GM19468 (cell line): Measurements from ENCODE around the gene ITPR3.

Experiments used
- ATAC-seq: cut with Tn5 transposase; IDR thresholded peaks from one replicate; pipeline ENCODE4 v1.9.1; 2021; ENCODE audit warnings: mild to moderate bottlenecking, moderate library complexity, moderate number of reproducible peaks; ENCODE audit not compliant: unreplicated experiment; ENCODE audit errors: extremely low read depth

ITPR3 gene

DNA sequence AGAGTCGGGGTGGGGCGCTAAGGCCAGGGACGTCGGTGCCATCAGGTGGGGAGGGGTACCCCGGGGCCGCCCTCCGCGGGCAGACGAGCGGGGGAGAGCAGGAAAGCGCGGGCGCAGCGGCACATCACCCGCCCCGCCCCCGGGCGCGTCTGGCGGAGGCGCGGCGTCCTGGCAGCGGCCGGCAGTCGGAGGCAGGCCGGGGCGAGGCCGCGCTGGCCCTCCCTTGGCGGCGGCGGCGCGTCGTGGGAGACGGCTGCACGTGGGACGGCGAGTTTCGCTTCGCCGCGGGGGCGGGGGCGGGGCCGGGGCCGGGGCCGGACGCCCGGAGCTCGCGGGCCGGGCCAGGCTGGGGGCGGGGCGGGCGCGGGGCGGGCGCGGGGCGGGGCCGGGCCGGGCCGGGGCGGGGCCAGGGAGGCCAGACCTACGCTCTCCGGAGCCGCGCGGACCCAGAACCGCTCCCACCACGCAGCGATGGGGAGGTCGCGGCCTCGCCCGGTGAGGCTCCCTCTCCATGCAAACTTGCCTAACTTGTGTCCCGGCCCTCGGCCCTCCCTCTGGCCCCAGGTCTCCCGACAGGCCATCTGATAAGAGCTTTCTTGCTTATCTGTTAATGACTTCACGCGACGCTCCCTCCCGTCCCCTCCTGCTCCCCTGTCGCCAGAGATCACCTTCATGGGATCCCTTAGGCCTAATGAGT is 12.5 kb downstream of the ITPR3 start:
- ATAC-seq, result no peak

DNA sequence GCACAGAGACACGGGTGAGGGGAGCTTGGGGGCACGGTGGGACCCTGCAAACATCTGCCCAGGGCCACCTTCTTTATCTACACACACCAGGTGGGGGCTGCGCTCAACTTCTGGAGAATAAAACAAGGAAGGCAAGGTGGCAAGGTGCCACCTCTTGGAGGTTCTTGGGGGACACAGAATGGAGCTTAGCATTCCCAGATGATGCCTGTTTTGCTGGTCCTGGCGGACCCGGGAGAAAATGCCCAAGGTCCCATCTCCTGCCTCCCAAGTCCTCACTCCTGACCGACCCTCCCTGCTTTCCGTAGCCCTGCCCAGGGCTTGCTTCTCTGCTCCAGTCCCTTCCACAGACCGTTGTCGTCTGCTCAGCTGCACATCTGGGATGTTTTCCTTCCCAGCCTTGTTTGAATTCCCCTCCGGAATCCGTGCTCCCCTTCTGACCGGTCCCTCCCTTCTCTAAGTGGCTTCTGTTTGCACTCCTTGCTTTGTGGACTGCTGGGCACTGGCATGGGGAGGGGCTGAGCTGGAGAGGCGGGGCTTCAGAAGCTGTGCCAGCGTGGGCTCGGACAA is 13.1 kb downstream of the ITPR3 start:
- ATAC-seq, result no peak

GRCh38 chr6:33634946-33635345 is 13.8 kb downstream of the ITPR3 start:
- no peak for ATAC-seq

DNA sequence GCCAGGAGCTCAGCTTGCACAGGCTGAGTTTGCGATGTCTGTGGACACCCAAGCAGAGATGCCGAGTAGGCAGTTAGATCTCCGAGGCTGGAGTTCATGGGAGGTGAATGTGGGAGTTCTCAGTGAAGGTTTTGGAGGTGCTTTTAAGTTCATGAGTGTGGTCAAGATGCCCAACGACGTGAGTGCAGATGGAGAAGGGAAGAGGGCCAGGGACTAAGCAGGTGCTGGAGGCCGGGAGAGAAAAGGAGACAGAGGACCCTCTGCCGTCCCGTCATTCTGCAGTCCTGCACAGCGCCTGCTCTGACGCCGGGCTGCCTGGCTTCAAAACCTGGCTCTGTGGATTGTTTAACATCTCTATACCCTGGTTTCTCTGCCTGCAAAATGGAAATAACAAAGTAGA is 15.5 kb downstream of the ITPR3 start:
- no peak for ATAC-seq

DNA sequence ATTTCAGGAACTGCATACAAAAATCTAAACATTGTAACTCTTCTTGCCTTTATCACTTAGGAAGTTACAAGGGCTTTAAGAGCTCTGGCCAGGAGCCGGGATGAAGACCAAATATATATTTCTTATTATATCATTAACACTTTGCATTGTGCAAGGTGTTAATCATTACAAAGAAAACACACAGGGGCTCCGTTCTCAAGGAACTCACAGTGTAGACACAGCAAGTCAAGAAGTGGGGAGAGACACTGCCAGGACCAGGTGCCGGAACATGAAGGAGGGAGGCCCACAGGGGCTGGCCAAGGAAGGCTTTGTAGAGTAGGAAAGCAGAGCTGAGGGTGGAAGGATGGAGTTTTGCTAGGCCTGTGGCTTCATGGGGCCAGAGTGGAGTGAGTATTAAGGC is 17.4 kb downstream of the ITPR3 start:
- no peak for ATAC-seq

DNA sequence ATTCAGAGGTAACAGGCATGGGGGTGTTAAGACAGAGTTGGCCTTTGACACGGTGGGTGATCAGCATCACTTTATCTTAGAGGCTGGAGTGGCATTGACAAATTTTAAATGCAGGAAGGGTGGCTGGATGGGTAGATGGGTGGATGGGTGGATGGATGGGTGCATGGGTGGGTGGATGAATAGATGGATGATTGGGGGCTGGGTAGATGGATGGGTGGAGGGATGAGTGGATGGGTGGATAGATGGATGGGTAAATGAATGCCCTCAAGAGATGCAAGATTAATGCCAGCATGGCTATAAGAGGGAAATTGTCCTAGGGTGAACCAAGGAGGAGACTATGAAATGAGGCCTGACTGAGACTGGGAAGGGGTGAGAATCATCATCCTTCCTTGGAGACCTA is 18.4 kb downstream of the ITPR3 start:
- no peak for ATAC-seq

DNA sequence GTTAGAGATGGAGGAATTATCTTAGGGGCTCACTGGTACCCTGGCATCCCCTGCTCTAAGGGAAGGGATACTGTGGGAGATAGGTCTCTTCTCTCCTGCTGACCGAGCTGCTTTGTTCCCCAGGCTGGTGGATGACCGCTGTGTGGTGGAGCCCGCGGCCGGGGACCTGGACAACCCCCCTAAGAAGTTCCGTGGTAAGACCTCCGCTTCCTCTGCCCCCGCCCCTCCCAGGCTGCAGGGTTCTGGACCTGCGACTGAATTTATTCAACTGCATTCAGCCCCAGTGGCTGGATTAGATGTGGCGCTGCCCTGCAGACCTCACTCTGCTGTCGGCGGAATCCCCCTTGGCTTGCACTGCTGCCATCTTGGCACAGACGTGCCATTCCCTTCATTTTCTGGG is 19.2 kb downstream of the ITPR3 start:
- ATAC-seq, result no peak

DNA sequence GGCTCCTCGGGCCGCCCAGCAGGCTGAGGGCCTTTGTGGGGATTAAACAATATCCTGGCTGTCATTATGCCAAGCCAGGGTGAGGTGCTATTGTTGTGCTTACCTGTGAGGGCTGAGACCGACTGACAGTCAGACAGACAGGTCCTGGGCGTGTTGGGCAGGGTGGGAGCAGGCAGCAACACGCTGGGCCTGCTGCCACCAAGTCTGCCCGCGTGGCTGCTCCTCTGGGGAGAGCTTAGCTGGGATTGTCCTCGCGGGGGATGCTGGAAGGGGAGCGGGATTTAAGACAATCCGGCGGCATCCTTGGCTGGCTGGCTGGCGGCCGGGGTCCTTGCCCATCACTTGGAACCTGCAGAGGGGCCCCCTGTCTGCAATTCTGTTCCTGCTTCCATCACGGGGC is 20.0 kb downstream of the ITPR3 start:
- ATAC-seq, result no peak

DNA sequence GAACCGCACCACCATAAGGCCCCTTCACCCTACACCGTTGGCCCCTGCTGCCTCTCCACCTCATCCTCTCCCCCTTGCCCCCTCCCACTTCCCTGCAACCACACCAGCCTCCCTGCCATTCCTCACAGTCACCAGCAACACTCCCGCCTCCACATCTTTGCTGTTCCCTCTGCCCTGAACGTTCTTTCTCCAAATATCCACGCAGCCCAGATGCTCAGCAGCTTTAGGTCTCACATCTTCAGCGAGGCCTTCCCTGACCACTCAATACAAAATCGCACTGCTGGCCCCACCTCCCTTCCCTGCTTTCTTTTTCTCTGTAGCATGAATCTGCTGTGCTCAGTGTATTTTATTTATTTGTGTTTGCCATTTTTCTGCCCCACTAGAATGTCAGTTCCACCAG is 20.5 kb downstream of the ITPR3 start:
- no peak for ATAC-seq

- ATAC-seq, result no peak
These were observed 21.8 kb downstream of the ITPR3 start for GRCh38 chr6:33642897-33643296.

DNA sequence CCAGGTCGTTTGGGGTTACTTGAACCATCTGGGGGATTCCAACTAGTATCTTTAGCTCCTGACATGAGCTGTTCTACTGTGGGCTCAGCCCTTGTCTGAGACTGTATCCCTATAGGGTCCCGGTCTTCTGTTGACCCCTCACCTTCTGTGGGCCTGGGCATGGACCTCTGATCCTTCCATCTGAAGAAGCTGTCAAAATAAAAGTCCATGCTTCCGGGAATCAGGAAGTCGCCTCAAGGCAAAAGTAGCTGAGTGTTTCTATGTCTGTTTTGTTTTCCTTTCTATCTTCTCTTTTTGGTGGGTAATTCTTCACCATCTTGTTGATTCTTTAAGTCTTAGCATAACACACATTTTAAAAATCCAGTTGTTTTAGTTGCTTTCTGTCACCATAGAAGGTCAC is 30.3 kb downstream of the ITPR3 start:
- no peak for ATAC-seq

DNA sequence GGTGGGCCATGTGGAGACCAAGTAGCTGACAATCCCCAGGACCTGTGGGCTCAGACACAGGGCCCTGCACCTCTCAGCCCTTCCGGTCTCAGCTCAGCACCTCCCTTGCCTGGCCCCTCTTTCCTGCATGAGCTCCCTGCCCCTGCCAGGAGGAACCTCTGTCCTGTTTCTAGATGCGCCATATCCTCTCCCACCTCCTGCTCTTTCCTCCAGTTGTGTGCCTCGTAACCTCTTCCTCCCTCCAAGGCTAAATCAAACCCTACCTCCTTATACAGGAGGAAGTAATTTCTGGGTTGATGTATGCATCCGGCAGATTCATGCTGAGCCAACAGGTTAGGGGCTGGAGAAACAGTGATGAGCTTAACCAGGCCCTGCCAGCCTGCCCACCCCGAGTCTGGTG is 30.9 kb downstream of the ITPR3 start:
- no peak for ATAC-seq

- no peak for ATAC-seq
These were observed 33.9 kb downstream of the ITPR3 start for GRCh38 chr6:33654831-33655554.

DNA sequence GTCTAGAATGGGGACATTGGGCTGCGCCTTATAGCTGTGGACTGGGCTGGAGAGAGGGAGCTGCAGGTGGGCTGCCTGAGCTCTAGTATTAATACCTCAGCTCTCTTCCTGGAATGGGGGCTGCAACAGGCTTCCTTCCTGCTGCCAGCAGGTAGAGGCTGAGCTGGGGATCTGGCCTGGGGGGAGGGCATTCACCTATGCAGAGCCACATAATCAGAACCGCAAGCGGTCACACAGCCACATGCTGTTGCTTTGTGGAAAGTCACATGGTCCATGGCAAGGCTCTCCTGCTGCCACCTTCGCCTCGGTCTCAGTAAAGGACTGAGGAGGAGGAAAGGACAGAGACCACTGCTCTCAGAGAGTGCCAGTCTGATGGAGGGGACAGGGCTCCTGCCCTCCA is 35.7 kb downstream of the ITPR3 start:
- ATAC-seq, result no peak

- no peak for ATAC-seq
These were observed 38.0 kb downstream of the ITPR3 start for GRCh38 chr6:33658982-33659689.

GRCh38 chr6:33659986-33660385 is 38.9 kb downstream of the ITPR3 start:
- no peak for ATAC-seq

GRCh38 chr6:33661106-33661838 is 40.1 kb downstream of the ITPR3 start:
- no peak for ATAC-seq

DNA sequence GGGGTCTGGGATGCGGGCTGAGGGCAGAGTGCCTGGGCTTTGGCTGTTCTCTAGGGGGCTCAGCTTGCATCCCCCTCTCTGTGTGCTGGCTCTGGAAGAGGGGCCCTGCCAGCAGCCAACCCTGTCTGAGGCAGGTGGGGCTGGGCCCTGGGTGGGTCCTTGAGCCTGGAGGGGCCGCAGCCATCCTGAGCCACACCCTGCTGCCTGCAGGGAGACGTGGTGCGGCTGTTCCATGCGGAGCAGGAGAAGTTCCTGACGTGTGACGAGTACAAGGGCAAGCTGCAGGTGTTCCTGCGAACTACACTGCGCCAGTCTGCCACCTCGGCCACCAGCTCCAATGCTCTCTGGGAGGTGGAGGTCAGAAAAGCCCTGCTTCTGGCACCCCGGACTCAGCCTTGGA is 41.2 kb downstream of the ITPR3 start:
- ATAC-seq, result no peak

DNA sequence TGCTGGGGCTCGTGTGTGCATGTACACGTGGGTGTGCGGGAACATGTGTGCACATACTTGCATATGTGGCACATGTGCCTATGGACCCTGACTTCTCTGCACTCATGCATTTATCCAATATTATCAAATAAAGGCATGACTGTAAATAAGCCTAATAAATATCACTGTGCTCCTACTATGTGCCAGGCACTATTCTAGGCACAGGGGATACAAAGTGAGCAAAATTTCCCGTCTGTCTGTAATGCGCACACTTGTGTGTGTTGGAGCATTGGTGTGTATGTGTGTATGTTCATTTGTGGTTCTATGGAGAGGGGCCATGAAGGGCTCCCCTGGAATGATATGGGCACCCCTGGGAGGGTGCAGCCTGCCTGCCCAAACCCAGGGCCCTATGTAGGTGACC is 41.9 kb downstream of the ITPR3 start:
- no peak for ATAC-seq

- no peak for ATAC-seq
These were observed 42.8 kb downstream of the ITPR3 start for GRCh38 chr6:33663727-33664449.
